Keratinocyte (primary cell): ENCODE measurements around the gene TNRC18. TPM values are rescaled to one million over a fixed set of nuclear protein-coding genes. Genes with fewer than 3 reads are reported as not detected.

Experiments
- DNase-seq: peaks from one replicate; pipeline ENCODE4 v3.0.0-alpha.2; 2011; ENCODE audit warnings: low read depth, missing footprints, low spot score
- FAIRE-seq: peaks from 2 replicates; lab custom pipeline; 2011; peaks lifted over from hg19 to GRCh38; lab: Jason Lieb, UNC
- H2AFZ ChIP-seq: 2 replicates; pipeline ENCODE4 v1.6.0; 2012; ENCODE audit warnings: low read length, control low read depth, inconsistent platforms; ENCODE audit not compliant: control insufficient read depth
- H3K27ac ChIP-seq: 2 replicates; pipeline ENCODE4 v1.5.1; 2011; ENCODE audit warnings: low read length; ENCODE audit not compliant: control insufficient read depth, insufficient read depth
- H3K27me3 ChIP-seq: 3 replicates; pipeline ENCODE4 v1.6.0; 2011; ENCODE audit warnings: low read length; ENCODE audit not compliant: control insufficient read depth, insufficient read depth; ENCODE audit errors: extremely low read depth
- H3K36me3 ChIP-seq, 2 experiments: 2 replicates in 1 of 2; 3 replicates in 1 of 2; pipeline ENCODE4 v1.5.1; 2011; ENCODE audit warnings: low read length in 2 of 2, mild to moderate bottlenecking in 1 of 2; ENCODE audit not compliant: control insufficient read depth in 2 of 2, insufficient read depth in 2 of 2; ENCODE audit errors: extremely low read depth in 1 of 2
- H3K4me1 ChIP-seq: 3 replicates; pipeline ENCODE4 v1.5.1; 2011; ENCODE audit warnings: low read length; ENCODE audit not compliant: control insufficient read depth, insufficient read depth; ENCODE audit errors: extremely low read depth
- H3K4me2 ChIP-seq: 3 replicates; pipeline ENCODE4 v1.6.0; 2011; ENCODE audit warnings: low read depth, low read length; ENCODE audit not compliant: control insufficient read depth, insufficient read depth; ENCODE audit errors: extremely low read depth
- H3K4me3 ChIP-seq, 3 experiments: fragments of 200-600 bp in 1 of 3; sonication (generic) in 1 of 3; 2 replicates in 2 of 3; 3 replicates in 1 of 3; pipeline ENCODE4 v1.5.1; 2011 to 2016; ENCODE audit warnings: low read length in 3 of 3, mild to moderate bottlenecking in 3 of 3, control low read depth in 2 of 3, inconsistent platforms in 1 of 3, low read depth in 1 of 3, mixed read lengths in 1 of 3, mixed run types in 1 of 3, moderate library complexity in 1 of 3; ENCODE audit not compliant: control insufficient read depth in 2 of 3, insufficient read depth in 2 of 3; ENCODE audit errors: extremely low read depth in 1 of 3
- H3K79me2 ChIP-seq: 2 replicates; pipeline ENCODE4 v1.6.0; 2012; ENCODE audit warnings: low read length; ENCODE audit not compliant: control insufficient read depth, insufficient read depth
- H3K9ac ChIP-seq: 3 replicates; pipeline ENCODE4 v1.6.0; 2011; ENCODE audit warnings: low read length; ENCODE audit not compliant: control insufficient read depth, insufficient read depth; ENCODE audit errors: extremely low read depth
- H3K9me1 ChIP-seq: 3 replicates; pipeline ENCODE4 v1.6.0; 2011; ENCODE audit warnings: low read length; ENCODE audit not compliant: control insufficient read depth, insufficient read depth; ENCODE audit errors: extremely low read depth
- H3K9me3 ChIP-seq: 2 replicates; pipeline ENCODE4 v1.5.1; 2012; ENCODE audit warnings: low read depth, low read length; ENCODE audit not compliant: control insufficient read depth
- H4K20me1 ChIP-seq: 3 replicates; pipeline ENCODE4 v1.6.0; 2011; ENCODE audit warnings: low read length; ENCODE audit not compliant: control insufficient read depth, insufficient read depth; ENCODE audit errors: extremely low read depth
- EZH2 ChIP-seq: IDR thresholded peaks from one replicate; pipeline ENCODE4 v1.6.1; 2012; ENCODE audit warnings: inconsistent platforms, mild to moderate bottlenecking, low read length, moderate library complexity
- dilution Hi-C: fragments of 300-500 bp; cut with MboI; formaldehyde crosslinking; loops from one replicate; pipeline ENCODE4 v1.7.0; 2020; ENCODE audit warnings: low sequenced_read_pairs; ENCODE audit not compliant: extremely low pct_ligation_motif_present
- polyA plus RNA-seq, 5 experiments: library from polyadenylated mRNA; depleted of rRNA in 3 of 5; stranded (reverse) in 3 of 5; stranded (forward) in 1 of 5; unstranded in 1 of 5; fragments of >200 nt; gene quantifications; 1 replicate in 1 of 5; 2 replicates in 3 of 5; 3 replicates in 1 of 5; pipeline versions ENCODE4 v1.2.1 to v1.2.3, GENCODE V29; 2011 to 2012; ENCODE audit warnings: missing spikeins in 2 of 5, low read depth in 1 of 5, low replicate concordance in 1 of 5
- TF ChIP-seq, protein P1 (sequence below), 3 experiments: IDR thresholded peaks in 1 of 3; conservative IDR thresholded peaks in 1 of 3; optimal IDR thresholded peaks in 1 of 3; 2 replicates in 2 of 3; 3 replicates in 1 of 3; pipeline versions ENCODE3 to v1.5.1; 2011; ENCODE audit warnings: low read length in 3 of 3, mild to moderate bottlenecking in 3 of 3, moderate library complexity in 2 of 3, control low read depth in 1 of 3, inconsistent platforms in 1 of 3; ENCODE audit not compliant: insufficient read depth in 2 of 3; ENCODE audit errors: extremely low read depth in 1 of 3

TNRC18 gene
- polyA plus RNA-seq, 1 donor (not counting 4 experiments of a cell fraction or from before 2014, with no cell fraction given): 13.2 TPM

GRCh38 chr7:5451391-5451790 is 27.8 kb upstream of the TNRC18 start:
- no peak overlapping the region for H3K4me3 ChIP-seq
- no peaks in the 10 kb centered on the region for H4K20me1 ChIP-seq
- H3K4me1 ChIP-seq: peaks cover 11% of the 10 kb centered on the region
- TF ChIP-seq, protein P1, sequence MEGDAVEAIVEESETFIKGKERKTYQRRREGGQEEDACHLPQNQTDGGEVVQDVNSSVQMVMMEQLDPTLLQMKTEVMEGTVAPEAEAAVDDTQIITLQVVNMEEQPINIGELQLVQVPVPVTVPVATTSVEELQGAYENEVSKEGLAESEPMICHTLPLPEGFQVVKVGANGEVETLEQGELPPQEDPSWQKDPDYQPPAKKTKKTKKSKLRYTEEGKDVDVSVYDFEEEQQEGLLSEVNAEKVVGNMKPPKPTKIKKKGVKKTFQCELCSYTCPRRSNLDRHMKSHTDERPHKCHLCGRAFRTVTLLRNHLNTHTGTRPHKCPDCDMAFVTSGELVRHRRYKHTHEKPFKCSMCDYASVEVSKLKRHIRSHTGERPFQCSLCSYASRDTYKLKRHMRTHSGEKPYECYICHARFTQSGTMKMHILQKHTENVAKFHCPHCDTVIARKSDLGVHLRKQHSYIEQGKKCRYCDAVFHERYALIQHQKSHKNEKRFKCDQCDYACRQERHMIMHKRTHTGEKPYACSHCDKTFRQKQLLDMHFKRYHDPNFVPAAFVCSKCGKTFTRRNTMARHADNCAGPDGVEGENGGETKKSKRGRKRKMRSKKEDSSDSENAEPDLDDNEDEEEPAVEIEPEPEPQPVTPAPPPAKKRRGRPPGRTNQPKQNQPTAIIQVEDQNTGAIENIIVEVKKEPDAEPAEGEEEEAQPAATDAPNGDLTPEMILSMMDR (optimal IDR thresholded peaks at IDR 0.05 in 1 of 3, IDR thresholded peaks at IDR 0.05 in 1 of 3, conservative IDR thresholded peaks at IDR 0.05 in 1 of 3; ENCODE audit: extremely low read depth in 1 of 3, insufficient read depth in 2 of 3, low read length in 3 of 3): no peak
- no peak for TF ChIP-seq EZH2
- H3K9ac ChIP-seq: no peak overlapping the region
- no peaks in the 10 kb centered on the region for H3K36me3 ChIP-seq
- H3K9me1 ChIP-seq: no peaks in the 10 kb centered on the region
- no peaks in the 10 kb centered on the region for H3K27me3 ChIP-seq
- H3K9me3 ChIP-seq: no peaks in the 10 kb centered on the region
- DNase-seq: no peak
- no peak for FAIRE-seq
- H2AFZ ChIP-seq: no peak overlapping the region
- H3K79me2 ChIP-seq: no peaks in the 10 kb centered on the region
- no peak overlapping the region for H3K27ac ChIP-seq
- H3K4me2 ChIP-seq: no peak overlapping the region
- dilution Hi-C loops: no loop called here

DNA sequence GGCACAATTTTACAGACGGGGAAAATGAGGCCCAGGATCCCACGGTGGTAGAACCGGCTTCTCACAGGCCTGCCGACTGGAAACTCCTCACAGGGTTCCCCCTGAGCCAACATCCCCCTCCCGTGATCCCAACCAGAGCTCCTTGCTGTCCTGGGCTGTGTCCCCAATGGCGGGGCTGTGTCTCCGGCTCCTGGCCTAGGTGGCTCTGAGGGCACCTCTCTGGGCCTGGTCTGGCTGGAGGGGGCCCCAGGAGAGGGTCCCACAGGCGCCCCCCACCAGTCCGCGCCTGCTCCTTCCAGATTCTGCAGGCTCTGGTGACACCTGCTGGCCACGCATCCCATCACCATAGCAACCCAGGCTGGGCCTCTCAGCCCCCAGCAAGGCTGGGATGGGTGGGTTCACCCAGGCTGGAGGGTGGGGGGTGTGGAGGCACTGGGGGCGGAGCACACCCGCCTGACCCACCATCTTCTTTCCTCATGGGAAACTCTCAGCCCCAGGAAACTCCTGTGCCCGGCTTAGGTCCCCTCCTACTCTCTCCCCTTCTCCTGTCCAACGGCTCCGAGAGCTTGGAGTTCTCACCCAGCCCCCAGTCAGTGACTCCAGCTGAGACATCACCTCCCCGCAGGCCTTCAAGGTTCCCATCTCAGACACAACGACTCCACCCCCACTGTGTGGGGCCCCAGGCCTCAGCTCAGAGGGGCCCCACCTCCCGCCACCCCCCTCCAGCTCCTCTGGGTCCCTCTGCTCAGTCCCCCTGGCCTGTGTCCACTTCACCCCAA is 27.1 kb upstream of the TNRC18 start:
- Histone ChIP-seq H3K4me3 (no peak overlapping the region), H3K4me1 (peaks cover 11% of the 10 kb centered on the region), H3K36me3 (no peaks in the 10 kb centered on the region), H3K27ac (no peak overlapping the region), H3K9me3 (no peaks in the 10 kb centered on the region), H3K79me2 (no peaks in the 10 kb centered on the region), H2AFZ (no peak overlapping the region), H3K9me1 (no peaks in the 10 kb centered on the region), H4K20me1 (no peaks in the 10 kb centered on the region), H3K9ac (no peak overlapping the region), H3K4me2 (no peak overlapping the region), H3K27me3 (no peaks in the 10 kb centered on the region)
- TF ChIP-seq, protein P1 (optimal IDR thresholded peaks at IDR 0.05 in 1 of 3, IDR thresholded peaks at IDR 0.05 in 1 of 3, conservative IDR thresholded peaks at IDR 0.05 in 1 of 3; ENCODE audit: extremely low read depth in 1 of 3, insufficient read depth in 2 of 3, low read length in 3 of 3): peak; percentile 29 to 68 (median 45)
- TF ChIP-seq EZH2: no peak
- dilution Hi-C loops: no loop called here
- FAIRE-seq: no peak
- no peak for DNase-seq
